GF-D8 (cell line): ENCODE measurements around the gene DHX30.

ENCODE experiments used
- DNase-seq: peaks from one replicate; lab custom pipeline; 2025; lab: John Stamatoyannopoulos, UW

DHX30 gene

DNA sequence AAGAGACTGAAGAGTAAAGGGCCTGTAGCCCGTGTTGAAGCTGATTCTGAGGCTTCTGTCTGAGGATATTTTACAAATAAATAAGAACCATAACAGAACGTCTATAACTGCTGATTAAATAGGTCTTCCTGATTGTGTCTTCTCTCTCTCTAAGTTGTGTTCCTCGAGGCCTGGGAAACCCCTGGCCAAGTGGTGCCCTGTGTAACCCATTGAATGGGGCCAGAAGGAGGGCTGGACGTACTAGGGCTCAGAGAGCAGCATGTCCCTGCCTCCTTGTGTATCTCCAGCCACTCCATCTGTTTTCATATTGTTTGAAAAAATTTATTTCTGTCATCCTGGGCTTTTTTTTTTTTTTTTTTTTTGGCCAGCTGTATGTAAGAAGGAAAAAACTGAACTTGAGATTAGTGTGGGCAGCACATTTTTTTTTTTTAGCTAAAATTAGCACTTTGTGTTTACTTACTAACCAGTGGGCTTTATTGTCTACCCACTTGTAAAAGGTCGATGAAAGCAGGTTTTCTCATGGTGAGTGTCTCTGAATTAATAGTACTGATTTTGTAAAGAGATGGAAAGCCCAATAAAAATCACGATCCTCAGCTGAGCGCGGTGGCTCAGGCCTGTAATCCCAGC lies 10.7 kb downstream of the DHX30 start:
- DNase-seq = no peak

DNA sequence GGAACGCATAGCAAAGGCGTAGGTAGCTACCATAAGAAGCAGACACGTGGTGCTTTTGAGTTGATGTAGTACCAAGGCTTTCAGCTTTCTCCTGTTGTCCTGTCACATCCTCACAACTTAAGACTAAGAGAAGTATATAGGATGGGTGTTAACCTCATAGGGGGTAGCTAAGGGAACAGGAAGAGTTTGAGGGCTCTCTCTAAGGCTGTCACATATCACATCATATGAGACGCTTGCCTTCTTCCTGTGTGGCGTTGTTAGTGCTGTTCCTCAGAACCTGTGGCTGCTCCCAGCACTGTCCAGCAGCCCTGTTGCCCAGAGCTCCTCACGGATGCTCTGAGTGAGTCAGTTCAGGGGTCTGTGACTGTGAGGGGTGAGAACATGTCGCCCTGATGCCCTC lies 14.7 kb downstream of the DHX30 start:
- DNase-seq = no peak

DNA sequence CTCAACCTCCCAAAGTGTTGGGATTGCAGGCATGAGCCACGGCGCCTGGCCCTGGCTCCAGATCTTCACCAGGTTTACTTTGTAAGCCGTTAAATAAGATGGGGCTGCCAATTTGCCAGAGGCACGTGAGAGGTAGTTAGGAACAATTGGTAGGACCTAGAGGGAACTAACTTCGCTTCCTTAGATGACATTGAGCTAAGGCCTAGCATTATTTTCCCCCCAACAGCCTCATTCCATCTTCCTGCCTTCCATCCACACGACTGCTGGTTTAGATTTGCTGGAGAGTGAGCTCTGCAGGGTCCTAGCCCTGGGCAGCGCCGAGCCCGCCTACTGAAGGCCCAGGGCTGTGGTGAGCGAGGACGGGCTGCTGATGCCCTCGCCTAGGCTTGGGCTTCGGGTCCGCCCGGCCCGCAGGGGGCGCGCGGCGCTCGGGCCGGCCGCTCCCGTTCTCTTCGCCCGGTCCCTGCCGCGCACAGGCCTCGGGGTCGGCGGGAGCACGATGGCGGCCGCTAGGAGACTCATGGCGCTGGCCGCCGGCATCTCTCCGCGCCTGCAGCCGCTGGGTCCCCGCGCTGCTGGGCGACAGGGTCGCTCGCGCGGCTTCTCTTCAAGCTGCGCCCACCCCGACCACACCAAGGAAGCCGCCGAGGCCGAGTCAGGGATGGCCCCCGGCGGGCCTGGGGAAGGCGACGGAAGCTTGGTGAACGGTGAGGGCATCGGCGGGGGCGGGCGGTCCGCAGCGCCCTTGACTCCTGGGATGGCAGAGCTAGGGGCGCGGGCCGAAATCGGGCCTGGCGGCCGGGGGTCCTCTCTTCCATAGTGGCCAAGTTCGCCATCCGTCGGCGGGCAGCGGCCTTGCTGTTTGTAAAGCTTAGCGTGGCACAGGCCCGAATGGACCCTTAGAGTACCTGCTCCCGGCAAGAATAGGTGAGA lies 21.9 kb downstream of the DHX30 start:
- DNase-seq = peak; percentile 53

DNA sequence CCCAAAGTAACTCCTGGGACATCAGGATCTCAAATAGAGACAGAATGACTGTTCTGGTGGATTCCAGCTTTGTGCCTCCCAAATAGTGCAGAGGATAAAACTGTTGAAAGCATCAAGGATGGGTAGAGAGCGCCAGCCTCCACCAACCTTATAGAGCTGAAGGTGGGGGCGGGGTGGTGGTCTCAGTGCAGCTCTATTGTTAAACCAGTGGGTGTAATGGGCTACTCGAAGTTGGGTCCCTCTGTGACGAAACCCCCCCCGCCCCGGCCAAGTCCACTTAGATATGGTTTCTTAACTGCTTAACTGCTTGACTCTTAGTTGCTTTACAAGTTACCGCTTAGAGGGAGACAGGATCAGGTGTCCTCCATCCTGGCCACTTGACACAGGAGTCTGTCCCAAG lies 22.7 kb downstream of the DHX30 start:
- no peak for DNase-seq

DNA sequence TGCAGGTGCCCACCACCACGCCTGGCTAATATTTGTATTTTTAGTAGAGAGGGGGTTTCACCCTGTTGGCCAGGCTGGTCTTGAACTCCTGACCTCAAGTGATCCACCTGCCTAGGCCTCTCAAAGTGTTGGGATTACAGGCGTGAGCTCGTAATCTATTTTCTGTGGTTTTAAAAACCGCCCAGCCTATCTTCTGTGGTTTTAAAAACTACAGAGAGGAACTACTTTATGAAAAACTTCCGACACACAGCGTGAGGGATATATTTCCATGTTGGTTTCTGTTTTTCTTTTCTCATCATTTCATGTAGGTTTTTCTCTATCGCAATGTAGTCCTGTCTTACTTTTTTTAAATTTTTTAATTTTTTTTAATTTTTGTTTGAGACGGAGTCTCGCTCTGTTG lies 26.5 kb downstream of the DHX30 start:
- peak; percentile 9 for DNase-seq

DNA sequence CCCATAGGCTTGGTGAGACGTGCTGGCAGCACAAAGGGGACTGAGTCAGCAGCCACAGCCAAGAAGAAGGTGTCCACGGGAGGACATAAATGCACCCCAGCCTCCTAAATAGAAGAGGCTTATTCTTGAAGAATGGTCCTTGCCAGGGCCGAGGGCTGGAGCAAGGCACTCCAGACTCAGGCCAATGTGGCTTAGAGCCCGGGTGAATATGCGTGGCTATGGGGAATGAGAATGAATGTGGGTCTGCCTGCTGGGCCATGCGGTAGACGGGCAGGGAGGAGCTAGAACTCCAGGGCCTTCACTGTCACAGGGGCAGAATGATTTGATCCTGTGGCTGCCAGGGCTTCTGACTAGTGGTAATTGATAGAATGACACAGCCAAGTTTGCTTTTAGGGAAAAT lies 34.0 kb downstream of the DHX30 start:
- DNase-seq = no peak

DNA sequence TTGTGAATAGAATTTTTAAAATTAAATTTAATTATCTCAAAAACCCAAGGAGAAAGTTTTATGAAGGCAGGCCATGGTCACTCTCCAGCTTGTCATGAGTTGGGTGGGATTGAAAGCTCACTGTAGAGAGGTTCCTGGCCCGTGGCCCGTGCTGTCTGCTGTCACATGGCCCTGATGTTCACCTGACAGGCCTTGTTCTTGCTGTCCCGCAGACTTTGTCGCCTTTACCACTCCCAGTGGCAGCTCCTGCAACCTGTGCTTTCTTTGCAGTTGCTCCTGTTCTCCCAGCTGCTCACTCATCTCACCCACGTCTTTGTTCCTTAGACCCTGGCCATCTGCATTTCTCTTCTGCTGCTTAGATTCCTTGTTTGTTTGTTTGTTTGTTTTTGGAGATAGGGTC lies 35.6 kb downstream of the DHX30 start:
- no peak for DNase-seq

DNA sequence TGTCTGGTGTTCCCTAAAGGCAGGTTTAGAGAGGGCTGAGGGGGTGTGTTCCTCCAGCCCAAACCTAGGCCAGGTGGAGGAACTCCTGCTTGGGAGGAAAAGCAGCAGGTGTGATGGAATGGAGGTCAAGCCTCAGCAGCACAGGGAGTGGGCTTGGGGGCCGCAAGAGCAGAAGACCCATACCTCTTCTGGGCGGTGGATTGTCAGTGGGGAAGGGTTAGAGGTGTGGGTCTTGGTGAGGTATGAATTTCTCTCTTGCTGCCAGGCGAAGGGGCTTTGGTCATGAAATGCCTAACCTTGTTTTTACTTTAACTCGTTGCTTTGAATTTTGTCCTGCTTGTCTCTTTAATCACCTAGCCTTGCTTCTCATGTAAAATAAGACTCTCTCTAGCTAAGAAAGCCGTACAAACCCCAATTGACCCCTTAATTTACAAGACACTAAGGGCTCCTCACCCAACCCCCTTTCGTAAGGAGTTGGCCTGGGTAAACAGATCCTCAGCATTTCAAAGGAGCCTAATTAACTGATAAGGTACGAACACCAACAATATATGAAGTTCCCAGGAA lies 38.9 kb downstream of the DHX30 start:
- no peak for DNase-seq

DNA sequence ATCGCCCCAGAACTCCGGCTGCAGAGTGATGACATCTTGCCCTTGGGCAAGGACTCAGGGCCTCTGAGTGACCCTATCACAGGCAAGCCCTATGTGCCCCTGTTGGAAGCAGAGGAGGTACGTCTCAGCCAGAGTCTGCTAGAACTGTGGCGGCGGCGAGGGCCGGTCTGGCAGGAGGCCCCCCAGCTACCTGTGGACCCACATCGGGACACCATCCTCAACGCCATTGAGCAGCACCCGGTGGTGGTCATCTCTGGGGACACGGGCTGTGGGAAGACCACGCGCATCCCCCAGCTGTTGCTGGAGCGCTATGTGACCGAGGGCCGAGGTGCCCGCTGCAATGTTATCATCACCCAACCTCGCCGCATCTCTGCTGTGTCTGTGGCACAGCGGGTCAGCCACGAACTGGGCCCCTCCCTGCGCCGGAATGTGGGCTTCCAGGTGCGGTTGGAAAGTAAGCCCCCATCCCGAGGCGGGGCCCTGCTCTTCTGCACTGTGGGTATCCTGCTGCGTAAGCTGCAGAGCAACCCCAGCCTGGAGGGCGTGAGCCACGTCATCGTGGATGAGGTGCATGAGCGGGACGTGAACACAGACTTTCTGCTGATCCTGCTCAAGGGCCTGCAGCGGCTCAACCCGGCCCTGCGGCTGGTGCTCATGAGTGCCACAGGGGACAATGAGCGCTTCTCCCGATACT lies 43.4 kb downstream of the DHX30 start:
- no peak for DNase-seq

DNA sequence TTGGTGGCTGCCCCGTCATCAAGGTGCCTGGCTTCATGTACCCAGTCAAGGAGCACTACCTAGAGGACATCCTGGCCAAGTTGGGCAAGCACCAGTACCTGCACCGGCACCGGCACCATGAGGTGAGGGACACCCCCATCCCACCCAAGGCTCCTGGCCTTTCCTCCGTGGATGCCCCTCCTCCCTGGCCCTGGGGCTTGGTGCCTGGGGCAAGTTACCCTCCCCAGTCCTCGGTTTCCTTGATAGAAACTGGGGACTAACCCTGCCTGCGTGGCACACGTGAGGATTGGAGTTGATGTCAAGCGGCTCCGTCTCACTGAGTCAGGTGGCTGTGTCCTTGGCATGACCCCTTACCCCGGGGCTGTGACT lies 43.9 kb downstream of the DHX30 start:
- DNase-seq = no peak

DNA sequence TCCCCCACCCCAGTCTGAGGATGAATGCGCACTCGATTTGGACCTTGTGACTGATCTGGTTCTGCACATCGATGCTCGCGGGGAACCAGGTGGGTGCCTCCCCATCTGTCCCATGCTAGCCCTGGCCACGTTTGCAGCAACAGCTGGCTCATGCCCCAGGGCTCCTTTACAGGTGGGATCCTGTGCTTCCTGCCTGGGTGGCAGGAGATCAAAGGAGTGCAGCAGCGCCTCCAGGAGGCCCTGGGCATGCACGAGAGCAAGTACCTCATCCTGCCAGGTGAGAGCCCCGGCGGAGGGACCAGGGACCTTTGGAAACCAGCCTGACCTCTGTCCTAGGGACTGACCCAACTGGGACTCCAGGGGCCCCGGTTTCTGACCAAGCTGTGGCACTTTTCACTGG lies 44.3 kb downstream of the DHX30 start:
- DNase-seq = no peak

DNA sequence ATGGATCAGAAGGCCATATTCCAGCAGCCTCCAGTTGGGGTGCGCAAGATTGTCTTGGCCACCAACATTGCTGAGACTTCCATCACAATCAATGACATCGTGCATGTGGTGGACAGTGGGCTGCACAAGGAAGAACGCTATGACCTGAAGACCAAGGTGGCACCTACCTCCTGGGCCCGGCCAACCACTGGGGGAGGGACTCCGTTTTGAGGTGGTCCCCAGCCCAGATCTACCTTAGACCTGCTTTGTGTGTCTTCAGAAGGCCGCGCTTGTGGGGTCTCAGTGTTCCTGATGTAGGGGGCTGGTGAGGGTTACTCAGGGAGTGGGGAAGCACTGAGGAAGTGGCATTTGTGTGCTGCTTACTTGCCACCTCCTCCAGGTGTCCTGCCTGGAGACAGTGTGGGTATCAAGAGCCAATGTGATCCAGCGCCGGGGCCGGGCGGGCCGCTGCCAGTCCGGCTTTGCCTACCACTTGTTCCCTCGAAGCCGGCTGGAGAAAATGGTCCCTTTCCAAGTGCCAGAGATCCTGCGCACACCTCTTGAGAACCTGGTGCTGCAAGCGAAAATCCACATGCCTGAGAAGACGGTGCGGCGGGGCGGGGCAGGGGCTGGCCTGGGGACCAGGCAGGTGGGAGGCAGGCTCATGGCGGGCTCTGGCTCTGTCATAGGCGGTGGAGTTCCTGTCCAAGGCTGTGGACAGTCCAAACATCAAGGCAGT lies 45.0 kb downstream of the DHX30 start:
- no peak for DNase-seq

DNA sequence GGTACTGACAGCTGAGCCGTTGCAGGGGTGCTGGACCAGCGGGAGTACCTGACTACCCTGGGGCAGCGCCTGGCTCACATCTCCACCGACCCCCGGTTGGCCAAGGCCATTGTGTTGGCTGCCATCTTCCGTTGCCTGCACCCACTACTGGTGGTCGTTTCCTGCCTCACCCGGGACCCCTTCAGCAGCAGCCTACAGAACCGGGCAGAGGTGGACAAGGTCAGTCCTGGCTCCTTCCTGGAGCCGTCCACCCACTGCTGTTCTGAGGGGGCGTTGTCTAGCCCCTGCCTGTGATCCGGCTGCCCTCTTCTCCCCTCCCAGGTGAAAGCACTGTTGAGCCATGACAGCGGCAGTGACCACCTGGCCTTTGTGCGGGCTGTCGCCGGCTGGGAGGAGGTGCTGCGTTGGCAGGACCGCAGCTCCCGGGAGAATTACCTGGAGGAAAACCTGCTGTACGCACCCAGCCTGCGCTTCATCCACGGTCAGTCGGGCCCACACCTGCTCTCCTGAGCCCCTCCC lies 45.7 kb downstream of the DHX30 start:
- no peak for DNase-seq

DNA sequence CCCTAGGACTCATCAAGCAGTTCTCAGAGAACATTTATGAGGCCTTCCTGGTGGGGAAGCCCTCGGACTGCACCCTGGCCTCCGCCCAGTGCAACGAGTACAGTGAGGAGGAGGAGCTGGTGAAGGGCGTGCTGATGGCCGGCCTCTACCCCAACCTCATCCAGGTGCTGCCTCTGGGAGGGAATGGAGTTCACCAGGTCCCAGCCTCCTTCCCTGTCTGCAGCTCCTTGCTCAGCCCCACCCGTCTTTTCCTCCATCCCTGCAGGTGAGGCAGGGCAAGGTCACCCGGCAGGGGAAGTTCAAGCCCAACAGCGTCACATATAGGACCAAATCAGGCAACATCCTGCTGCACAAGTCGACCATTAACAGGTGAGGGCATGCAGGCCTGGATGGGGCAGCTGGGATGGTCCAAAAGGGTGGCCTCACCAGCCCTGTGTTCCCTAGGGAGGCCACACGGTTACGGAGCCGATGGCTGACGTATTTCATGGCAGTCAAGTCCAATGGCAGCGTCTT lies 46.3 kb downstream of the DHX30 start:
- DNase-seq = no peak

DNA sequence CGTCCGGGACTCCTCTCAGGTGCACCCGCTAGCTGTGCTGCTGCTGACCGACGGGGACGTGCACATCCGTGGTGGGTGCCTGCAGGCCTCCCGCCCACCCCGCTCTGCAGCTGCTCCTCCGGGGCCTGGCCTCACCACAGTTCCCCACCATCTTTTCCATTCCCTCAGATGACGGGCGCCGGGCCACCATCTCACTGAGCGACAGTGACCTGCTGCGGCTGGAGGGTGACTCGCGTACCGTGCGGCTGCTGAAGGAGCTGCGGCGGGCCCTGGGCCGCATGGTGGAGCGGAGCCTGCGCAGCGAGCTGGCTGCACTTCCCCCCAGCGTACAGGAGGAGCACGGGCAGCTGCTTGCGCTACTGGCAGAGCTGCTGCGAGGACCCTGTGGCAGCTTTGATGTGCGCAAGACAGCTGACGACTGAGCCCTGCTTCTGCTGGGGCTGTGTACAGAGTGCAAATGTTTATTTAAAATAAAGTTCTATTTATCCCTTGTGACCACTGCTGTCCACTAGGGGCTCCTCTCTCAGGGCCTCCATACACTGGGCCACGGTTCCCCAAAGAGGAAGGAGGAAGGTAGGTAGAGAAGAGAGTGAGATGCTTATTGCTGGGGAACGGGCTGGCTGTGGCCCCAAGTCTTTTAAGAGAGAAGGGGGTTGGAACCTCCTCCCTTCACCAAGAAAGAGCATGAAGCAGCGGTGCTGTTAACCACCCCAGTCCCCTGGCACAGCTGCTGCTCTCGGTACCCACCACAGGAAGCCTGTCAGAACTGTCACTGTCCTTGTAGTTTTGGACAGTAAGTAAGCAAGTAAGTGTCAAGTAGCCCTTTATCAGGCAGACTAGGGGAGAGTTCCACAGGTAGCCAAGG lies 47.0 kb downstream of the DHX30 start:
- no peak for DNase-seq

DNA sequence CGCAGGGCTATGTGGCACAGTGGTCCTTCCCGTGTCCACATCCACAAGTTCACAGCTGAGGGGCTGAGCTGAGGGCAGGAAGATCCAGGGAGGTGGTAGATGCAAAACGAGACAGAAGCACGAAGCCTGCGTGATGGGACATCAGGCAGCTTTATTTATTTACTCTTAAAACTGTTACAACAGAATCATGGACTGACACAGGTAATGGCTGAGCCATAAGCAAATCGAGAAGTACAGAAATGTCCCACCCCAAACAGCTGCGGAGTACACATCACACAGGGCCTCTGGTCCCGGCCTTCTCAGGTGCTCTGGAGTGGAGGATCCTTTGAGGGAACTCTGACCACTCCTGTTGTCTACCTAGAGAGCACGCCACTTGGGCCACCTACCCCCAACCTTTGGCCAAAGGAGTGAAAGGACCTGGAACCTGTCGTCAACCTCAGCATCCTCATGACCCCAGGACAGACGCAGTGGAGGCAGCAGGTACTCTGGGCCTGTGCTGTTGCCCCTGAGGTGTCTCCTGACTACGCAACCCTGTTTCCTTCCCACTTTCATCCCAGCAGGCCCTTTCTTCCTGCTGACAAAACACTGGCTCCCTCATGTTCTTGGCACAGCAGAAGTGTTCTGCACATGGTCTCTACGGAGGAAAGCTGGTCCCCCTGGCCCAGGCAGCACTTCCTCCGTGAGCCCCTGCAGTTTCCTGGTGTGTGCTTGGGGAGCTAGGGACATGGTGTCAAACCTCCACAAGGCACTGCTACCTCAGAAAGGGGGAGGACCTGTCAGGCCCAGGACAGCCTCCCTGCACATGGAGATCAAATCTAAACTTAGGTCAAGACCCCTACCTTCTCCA lies 47.8 kb downstream of the DHX30 start:
- DNase-seq = no peak

DNA sequence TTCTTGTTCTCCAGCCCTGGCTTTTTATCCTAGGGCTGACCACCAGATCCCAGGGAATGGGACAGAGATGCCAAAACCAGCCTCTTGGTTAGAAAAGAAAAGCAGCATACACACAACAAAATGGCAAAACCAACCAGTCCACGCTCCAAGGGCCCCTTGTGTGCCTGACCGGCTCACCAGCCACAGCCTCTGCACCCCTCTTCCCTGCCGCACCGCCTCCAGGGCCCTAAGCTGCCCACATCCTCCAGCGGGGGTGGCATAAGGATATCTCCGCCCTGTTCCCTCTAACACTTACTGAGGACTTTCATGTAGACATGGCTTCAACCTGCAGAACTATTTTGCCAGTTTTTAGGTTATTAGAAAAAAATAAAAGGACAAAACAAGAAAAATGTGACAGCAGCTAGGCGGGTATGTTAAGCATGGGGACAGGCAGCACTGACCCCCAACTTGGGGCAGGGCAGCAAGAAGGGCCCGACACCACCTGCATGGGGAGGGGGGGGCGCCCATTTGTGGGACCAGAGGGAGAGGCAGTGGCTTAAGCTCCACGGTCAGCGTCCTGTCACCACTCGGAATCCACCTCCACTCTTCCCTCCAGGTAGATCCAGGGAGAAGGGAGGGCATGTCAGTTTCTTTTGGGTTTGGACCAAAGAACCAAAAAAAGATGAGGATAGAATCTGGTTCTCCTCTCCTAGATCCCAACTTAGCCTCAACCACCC lies 49.1 kb downstream of the DHX30 start:
- DNase-seq = no peak

DNA sequence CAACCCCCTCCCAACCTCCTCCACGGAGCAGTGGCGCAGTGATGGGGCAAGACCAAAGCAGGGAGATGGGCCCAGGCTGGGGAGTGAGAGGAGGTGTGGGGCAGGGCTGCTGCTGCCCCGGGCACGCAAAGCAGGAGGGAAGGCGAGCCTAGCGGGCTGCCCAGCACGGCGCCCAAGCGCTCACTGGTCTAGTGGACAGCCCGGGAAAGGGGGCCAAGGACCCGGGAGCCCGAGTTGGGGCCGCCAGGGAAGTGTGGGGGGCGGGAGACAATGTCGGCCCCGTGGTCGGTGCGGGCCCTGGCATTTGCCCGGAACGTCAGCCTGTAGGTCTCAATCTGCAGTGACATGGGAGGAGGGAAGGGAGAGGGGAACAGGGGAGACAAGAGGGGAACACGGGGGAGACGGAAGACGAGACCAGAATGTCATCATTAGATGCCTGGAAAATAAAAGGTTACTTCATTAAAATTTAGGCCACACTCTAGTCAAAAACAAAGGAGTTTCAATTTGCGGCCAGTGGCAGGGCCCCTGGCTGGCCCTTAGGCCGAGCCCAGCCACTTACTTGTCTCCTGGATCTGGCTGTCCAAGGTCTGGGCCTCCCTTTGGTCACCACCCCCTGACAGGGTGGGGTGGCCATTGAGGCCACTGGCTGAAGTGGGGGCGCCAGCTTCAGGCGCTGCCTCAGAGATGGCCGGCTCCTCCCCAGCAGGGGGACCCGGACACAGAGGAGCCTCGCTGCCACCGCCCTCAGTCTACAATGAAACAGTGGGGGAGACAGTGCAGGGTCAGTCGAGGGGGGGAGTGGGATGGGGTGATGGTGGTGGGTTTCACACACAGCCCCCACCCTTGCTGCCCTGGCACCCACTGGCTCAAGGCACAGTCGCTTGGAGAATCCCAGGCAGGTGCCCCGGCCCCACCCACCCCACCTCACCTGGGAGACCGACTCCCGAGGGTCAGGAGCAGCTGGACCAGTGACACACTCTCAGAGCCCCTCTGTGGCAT lies 50.0 kb downstream of the DHX30 start:
- no peak for DNase-seq
